CD4-positive, alpha-beta T cell treated with Interleukin-15 for 1 hour (primary cell): ENCODE results near the gene NOMO2.
"Not testable (repeated sequence)": the region's sequence is repeated elsewhere in the genome, so short reads cannot be mapped to it uniquely, and the experiment has no call there.

Experiments
- DNase-seq: peaks from one replicate; pipeline ENCODE4 v3.0.0-alpha.2; 2020

The NOMO2 gene, protein sequence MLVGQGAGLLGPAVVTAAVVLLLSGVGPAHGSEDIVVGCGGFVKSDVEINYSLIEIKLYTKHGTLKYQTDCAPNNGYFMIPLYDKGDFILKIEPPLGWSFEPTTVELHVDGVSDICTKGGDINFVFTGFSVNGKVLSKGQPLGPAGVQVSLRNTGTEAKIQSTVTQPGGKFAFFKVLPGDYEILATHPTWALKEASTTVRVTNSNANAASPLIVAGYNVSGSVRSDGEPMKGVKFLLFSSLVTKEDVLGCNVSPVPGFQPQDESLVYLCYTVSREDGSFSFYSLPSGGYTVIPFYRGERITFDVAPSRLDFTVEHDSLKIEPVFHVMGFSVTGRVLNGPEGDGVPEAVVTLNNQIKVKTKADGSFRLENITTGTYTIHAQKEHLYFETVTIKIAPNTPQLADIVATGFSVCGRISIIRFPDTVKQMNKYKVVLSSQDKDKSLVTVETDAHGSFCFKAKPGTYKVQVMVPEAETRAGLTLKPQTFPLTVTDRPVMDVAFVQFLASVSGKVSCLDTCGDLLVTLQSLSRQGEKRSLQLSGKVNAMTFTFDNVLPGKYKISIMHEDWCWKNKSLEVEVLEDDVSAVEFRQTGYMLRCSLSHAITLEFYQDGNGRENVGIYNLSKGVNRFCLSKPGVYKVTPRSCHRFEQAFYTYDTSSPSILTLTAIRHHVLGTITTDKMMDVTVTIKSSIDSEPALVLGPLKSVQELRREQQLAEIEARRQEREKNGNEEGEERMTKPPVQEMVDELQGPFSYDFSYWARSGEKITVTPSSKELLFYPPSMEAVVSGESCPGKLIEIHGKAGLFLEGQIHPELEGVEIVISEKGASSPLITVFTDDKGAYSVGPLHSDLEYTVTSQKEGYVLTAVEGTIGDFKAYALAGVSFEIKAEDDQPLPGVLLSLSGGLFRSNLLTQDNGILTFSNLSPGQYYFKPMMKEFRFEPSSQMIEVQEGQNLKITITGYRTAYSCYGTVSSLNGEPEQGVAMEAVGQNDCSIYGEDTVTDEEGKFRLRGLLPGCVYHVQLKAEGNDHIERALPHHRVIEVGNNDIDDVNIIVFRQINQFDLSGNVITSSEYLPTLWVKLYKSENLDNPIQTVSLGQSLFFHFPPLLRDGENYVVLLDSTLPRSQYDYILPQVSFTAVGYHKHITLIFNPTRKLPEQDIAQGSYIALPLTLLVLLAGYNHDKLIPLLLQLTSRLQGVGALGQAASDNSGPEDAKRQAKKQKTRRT

DNA sequence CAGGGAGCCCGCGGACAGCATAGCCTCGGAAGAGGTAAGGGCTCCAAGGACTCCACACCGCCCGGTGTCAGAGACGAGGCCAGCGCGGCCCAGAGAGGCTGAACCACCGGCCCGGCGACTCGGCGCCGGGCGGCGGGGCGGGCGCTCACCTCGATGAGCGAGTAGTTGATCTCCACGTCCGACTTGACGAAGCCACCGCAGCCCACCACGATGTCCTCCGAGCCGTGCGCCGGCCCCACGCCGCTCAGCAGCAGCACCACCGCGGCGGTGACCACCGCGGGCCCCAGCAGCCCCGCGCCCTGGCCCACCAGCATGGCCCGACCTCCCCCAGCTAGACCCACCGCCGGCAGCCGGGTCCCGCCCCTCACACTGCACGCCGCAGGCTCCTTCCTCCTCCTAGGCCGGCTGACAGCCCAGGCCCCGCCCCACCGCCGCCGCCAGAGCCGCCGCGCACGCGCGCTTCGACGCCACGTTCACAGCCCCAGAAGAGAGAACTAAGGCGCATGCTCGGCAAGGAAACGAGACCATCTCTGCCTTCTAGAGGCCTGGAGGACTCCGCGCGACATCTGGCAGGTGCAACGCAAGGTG, at the start of gene NOMO2:
TSS of gene NOMO2 (minus strand) at position 371 of the 588 bp plus-strand sequence. CDS start at position 314, 57 bp downstream.
- peak; percentile 97 for DNase-seq

- DNase-seq = not testable (repeated sequence)
These were observed 48.4 kb upstream of the NOMO2 start for GRCh38 chr16:18610147-18610803.

DNA sequence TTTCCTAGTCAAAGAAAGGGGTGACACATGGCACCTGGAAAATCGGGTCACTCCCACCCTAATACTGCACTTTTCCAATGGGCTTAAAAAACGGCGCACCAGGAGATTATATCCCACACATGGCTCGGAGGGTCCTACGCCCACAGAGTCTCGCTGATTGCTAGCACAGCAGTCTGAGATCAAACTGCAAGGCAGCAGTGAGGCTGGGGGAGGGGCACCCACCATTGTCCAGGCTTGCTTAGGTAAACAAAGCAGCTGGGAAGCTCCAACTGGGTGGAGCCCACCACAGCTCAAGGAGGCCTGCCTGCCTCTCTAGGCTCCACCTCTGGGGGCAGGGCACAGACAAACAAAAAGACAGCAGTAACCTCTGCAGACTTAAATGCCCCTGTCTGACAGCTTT, 46.4 kb upstream of the NOMO2 start:
- not testable (repeated sequence) for DNase-seq

- not testable (repeated sequence) for DNase-seq
These were observed 41.8 kb upstream of the NOMO2 start for GRCh38 chr16:18603572-18604246.

- not testable (repeated sequence) for DNase-seq
These were observed 36.7 kb upstream of the NOMO2 start for GRCh38 chr16:18598582-18598981.

DNA sequence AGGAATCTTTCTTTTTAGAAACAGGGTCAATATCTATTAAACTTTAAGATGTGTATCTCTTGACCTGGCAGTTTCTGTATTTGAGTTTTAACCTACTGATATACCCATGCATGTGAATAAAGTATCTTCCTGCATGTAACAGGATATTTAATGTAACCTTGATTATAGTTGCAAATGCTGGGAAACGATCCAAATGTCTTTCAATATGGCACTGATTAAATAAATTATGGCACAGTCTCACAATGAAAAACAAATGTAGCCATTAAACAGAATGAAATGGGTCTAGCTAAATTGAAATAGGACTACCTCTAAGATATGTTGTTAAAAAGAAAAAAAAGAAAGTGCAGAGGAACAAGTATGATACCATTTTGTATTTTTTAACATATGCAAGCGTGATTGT, 35.8 kb upstream of the NOMO2 start:
- not testable (repeated sequence) for DNase-seq

- not testable (repeated sequence) for DNase-seq
These were observed 35.4 kb upstream of the NOMO2 start for GRCh38 chr16:18597319-18597718.

DNA sequence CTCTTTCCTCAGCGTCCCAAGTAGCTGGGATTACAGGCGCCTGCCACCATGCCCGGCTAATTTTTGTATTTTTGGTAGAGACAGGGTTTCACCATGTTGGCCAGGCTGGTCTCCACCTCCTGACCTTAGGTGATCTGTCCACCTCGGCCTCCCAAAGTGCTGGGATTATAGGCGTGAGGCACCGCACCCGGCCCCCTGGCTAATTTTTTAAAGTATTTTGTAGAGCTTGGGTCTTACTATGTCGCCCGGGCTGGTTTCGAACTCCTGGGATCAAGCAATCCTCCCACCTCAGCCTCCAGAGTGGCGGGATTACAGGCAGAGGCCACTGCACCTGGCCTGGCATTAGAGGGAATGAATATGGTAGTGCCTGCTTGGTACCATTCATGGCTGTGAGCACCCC, 33.9 kb upstream of the NOMO2 start:
- not testable (repeated sequence) for DNase-seq

GRCh38 chr16:18594880-18595279, 33.0 kb upstream of the NOMO2 start:
- not testable (repeated sequence) for DNase-seq

GRCh38 chr16:18593904-18594303, 32.0 kb upstream of the NOMO2 start:
- DNase-seq = not testable (repeated sequence)

- DNase-seq = not testable (repeated sequence)
These were observed 31.1 kb upstream of the NOMO2 start for GRCh38 chr16:18592982-18593381.

DNA sequence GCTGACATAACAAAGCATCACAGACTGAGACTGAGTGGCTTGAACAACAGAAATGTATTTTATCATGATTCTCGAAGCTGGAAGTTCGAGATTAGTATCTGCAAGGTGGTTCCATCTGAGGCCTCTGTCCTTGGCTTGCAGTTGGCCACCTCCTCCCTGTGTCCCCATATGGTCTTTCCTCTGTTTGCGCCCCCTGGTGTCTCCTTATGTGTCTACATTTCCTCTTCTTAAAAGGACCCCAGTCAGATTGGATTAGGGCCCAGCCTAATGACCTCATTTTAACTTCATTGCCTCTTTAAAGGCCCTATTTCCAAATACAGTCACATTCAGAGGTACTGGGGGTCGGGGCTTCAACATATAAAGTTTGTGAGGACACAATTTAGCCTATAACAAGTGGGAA, 30.0 kb upstream of the NOMO2 start:
- DNase-seq = peak; percentile 21

GRCh38 chr16:18591441-18591840, 29.5 kb upstream of the NOMO2 start:
- DNase-seq = not testable (repeated sequence)

GRCh38 chr16:18589806-18590205, 27.9 kb upstream of the NOMO2 start:
- DNase-seq = not testable (repeated sequence)

DNA sequence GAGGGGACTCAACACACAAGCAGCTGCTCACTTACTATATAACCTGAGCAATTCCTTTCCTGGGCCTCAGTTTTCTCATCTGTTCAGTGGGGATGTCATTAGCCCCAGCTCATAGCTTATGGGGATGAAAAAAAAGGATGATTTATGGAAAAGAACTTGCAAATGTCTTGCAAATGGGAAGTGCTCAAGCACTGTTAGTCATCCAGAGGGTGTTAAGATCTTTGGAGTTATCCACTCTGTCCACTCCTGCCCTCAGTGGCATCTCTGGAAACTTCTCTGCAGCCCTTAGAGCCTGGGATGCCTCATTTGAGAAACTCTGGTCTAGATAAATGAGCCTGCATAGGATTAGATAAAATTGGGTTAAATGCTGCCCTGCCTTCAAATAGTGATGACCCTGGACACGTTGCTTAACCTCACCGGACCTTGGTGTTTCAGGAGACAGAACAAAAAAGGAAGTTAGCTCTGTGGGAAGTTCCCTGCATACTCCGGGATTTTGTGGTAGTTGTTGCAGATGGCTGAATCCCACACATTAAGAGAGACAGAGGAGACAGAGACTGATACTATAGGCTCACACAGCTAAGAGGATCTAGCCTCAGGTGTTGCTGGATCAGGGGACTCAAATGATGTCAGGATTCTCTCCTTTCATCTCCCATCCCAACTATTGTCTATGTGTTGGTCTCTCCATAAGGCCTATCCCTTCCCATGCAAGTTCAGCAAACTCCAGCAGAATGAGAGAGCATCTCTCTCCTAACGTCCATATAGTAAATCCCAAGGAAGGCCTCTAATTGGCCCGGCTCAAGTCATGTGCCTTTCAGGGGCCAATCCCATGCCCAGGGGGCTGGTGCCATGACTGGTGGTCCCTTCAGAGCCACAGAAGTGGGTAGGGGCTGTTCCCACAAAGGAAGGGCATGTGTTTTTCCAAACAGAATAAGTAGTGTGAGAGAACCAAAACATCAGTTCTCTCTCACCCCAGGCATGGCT, 25.0 kb upstream of the NOMO2 start:
- not testable (repeated sequence) for DNase-seq

DNA sequence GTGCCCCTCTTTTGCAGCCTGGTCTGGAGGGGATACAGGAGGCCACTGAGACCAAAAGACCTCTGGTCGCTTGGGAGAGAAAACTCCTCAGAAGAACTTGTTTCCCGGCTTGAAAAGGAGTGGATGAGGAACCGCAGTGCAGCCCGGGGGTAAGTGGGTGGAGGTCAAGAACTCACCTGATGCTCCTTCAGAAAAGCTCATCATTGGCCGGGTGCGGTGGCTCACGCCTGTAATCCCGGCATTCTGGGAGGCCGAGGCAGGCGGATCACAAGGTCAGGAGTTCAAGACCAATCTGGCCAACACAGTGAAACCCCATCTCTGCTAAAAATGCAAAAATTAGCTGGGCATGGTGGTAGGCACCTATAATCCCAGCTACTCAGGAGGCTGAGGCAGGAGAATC, 23.9 kb upstream of the NOMO2 start:
- not testable (repeated sequence) for DNase-seq

GRCh38 chr16:18582902-18583301, 21.0 kb upstream of the NOMO2 start:
- DNase-seq = no peak

- not testable (repeated sequence) for DNase-seq
These were observed 18.5 kb upstream of the NOMO2 start for GRCh38 chr16:18580396-18580795.

DNA sequence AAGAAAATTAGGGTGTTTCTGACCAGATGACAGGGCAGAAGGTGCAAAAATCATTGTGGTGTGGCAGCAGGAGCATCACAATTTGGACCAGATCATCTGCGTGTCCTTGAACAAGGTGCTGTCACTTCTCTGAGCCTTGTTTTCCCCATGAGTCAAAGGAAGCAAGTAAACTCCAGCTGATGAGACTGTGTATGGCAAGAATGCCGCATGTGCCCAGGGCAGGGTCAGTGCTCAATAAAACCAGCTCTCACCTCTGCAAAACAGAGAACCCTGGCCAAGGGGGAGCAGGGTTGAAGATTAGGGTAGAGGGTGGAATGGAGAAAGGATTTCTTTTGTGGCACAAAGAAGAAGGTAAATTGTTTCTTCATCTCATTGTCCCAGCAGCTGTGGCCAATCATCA, 17.4 kb upstream of the NOMO2 start:
- not testable (repeated sequence) for DNase-seq

- not testable (repeated sequence) for DNase-seq
These were observed 16.0 kb upstream of the NOMO2 start for GRCh38 chr16:18577942-18578341.
